Esophagus muscularis mucosa (tissue), 4 donors: ENCODE results near the gene FALEC. TPM values are rescaled to one million over a fixed set of nuclear protein-coding genes. Genes with fewer than 3 reads are reported as not detected.

Experiments
- DNase-seq: peaks from one replicate; pipeline ENCODE4 v3.0.0-alpha.2; 2017; ENCODE audit errors: extremely low spot score
- H3K27ac ChIP-seq, 4 donors: fragments of 200-600 bp; sonication (generic); replicated peaks in 1 of 4; 1 replicate in 3 of 4; 2 replicates in 1 of 4; pipeline ENCODE4 v1.5.1; 2016 to 2019; ENCODE audit warnings: mild to moderate bottlenecking in 1 of 4
- H3K27me3 ChIP-seq, 4 donors: fragments of 200-600 bp; sonication (generic); one replicate each; pipeline versions ENCODE4 v1.5.1 to v1.6.0; 2016 to 2019
- H3K36me3 ChIP-seq, 4 donors: fragments of 200-600 bp; sonication (generic); one replicate each; pipeline ENCODE4 v1.5.1; 2016 to 2019
- H3K4me1 ChIP-seq, 4 donors: fragments of 200-600 bp; sonication (generic); one replicate each; pipeline ENCODE4 v1.5.1; 2016 to 2019
- H3K4me3 ChIP-seq, 4 donors: fragments of 200-600 bp; sonication (generic); 1 replicate in 2 of 4; 2 replicates in 2 of 4; pipeline ENCODE4 v1.5.1; 2016 to 2019; ENCODE audit warnings: mild to moderate bottlenecking in 4 of 4, moderate library complexity in 1 of 4
- H3K9me3 ChIP-seq, 4 donors: fragments of 200-600 bp; sonication (generic); 1 replicate in 3 of 4; 2 replicates in 1 of 4; pipeline ENCODE4 v1.5.1; 2016 to 2019
- CTCF ChIP-seq, 3 experiments: fragments of 200-600 bp in 2 of 3; fragments of 450-650 bp in 1 of 3; sonication (generic) in 2 of 3; IDR thresholded peaks; one replicate each; pipeline ENCODE4 v1.5.1; 2017 to 2019; ENCODE audit warnings: antibody characterized with exemption in 3 of 3, mild to moderate bottlenecking in 2 of 3, moderate library complexity in 1 of 3
- EP300 ChIP-seq: sonication (generic); formaldehyde crosslinking; IDR thresholded peaks from one replicate; pipeline ENCODE4 v1.6.1; 2017; ENCODE audit warnings: antibody characterized with exemption
- POLR2A ChIP-seq: fragments of 450-650 bp; IDR thresholded peaks from one replicate; pipeline ENCODE4 v1.6.1; 2017; ENCODE audit warnings: antibody characterized with exemption, moderate library complexity, mild to moderate bottlenecking, low read depth
- POLR2AphosphoS5 ChIP-seq, 2 donors: sonication (generic); formaldehyde crosslinking; IDR thresholded peaks; one replicate each; pipeline ENCODE4 v1.6.1; 2017; ENCODE audit warnings: antibody characterized with exemption in 2 of 2
- WGBS: methylation state at CpG from one replicate; pipeline ENCODE4 v1.1.5; 2018; 5-methylcytosine and 5-hydroxymethylcytosine counted together
- intact Hi-C: fragments of 100-400 bp; cut with DNase I; formaldehyde crosslinking; loops from one replicate; pipeline ENCODE4 v1.15.1; 2023
- total RNA-seq, 4 donors: library from RNA; depleted of rRNA; stranded (reverse); fragments of >200 nt; gene quantifications; one replicate each; pipeline versions ENCODE4 v1.1.0 to v1.2.1, GENCODE V29; 2016

FALEC gene
- total RNA-seq, 4 donors from 2014 or later, result not detected

GRCh38 chr1:150535511-150536287, 20.1 kb downstream of the FALEC start:
- intact Hi-C loops, result loop anchor here (10.0 kb wide), 1 partner anchor 171 kb away; the partner anchor contains the start of gene RPRD2
- no peak for TF ChIP-seq EP300
- TF ChIP-seq POLR2A, result no peak
- TF ChIP-seq CTCF (IDR thresholded peaks at IDR 0.05), result no peak
- Histone ChIP-seq H3K36me3 (no peaks in the 10 kb centered on the region), H3K4me1 (peaks cover 21 to 72% (median 60%) of the 10 kb centered on the region in 4 donors), H3K27me3 (no peaks in the 10 kb centered on the region), H3K4me3 (no peak overlapping the region), H3K9me3 (no peaks in the 10 kb centered on the region), H3K27ac (peak overlapping the region; percentile 48 to 86 (median 75))
- WGBS, result 89% methylated on average over 14 of the region's 14 CpGs
- DNase-seq, result no peak

DNA sequence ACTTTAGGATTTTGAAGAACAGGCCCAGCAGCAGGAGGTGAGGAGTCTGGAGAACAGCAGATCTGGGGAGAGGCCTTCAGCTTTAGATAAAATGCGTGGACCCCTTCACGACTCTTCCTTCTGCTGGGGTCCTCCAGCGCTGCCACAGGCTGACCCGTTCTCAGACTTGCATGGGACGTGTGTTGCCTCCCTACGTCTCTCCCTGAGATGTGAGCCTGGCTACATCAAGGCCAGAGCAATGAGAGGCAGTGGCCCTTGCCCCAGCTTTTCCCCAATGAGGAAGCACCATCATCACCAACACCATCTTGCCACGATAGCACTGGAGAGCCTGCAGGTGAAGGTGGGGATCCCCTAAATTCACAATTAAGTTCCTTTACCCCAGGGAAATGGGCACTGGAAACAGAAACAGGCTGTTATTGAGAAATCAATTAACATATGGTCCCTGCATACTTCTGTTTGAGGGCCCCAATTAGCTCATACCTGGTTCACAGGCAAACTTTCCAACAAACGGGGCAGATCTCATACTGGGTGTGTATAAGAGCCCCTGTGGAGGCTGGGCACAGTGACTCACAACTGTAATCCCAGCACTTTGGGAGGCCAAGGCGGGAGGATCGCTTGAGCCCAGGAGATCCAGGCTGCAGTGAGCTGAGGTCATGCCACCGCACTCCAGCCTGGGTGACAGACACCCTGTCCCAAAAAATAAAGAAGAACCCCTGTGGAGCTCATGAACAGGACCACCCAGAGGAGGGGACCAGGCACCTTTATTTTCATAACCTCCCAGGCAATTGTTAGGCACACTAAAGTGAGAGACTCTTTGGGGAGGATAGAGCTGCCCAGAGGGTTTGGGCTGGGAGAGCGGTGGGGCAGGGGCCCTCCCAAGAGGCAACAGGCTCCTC, 21.5 kb downstream of the FALEC start:
- DNase-seq, result no peak
- Histone ChIP-seq H3K9me3 (no peaks in the 10 kb centered on the region), H3K4me1 (peaks cover 21 to 66% (median 56%) of the 10 kb centered on the region in 4 donors), H3K27me3 (no peaks in the 10 kb centered on the region), H3K27ac (peak overlapping the region; percentile 70 to 86 (median 72)), H3K36me3 (no peaks in the 10 kb centered on the region), H3K4me3 (no peak overlapping the region)
- 94% methylated on average over 10 of the region's 12 CpGs for WGBS
- intact Hi-C loops, result loop anchor here (10.0 kb wide), 1 partner anchor 172 kb away; the partner anchor contains the start of gene RPRD2
- TF ChIP-seq EP300, result no peak
- no peak for TF ChIP-seq POLR2AphosphoS5 (IDR thresholded peaks at IDR 0.05)
- TF ChIP-seq CTCF (IDR thresholded peaks at IDR 0.05), result no peak
- no peak for TF ChIP-seq POLR2A

- WGBS, result 61% methylated on average over 17 of the region's 17 CpGs
- H3K36me3 ChIP-seq, result no peaks in the 10 kb centered on the region
- peak; percentile 89 for DNase-seq
- peak overlapping the region; percentile 70 to 86 (median 72) for H3K27ac ChIP-seq
- H3K27me3 ChIP-seq, result no peaks in the 10 kb centered on the region
- intact Hi-C loops, result loop anchor here (10.0 kb wide), 1 partner anchor 173 kb away; the partner anchor contains the start of gene RPRD2
- no peak overlapping the region for H3K4me3 ChIP-seq
- H3K4me1 ChIP-seq, result peaks cover 17 to 56% (median 47%) of the 10 kb centered on the region in 4 donors
- no peaks in the 10 kb centered on the region for H3K9me3 ChIP-seq
- TF ChIP-seq POLR2AphosphoS5 (IDR thresholded peaks at IDR 0.05), result peak; percentile 42 to 77
- TF ChIP-seq CTCF (IDR thresholded peaks at IDR 0.05), result no peak
- TF ChIP-seq POLR2A, result no peak
These were observed 22.5 kb downstream of the FALEC start for GRCh38 chr1:150537732-150538684.

- H3K9me3 ChIP-seq, result no peaks in the 10 kb centered on the region
- TF ChIP-seq POLR2AphosphoS5 (IDR thresholded peaks at IDR 0.05), result peak; percentile 21 to 25
- no peak for TF ChIP-seq EP300
- TF ChIP-seq CTCF (IDR thresholded peaks at IDR 0.05), result no peak
- TF ChIP-seq POLR2A, result no peak
- peak overlapping the region; percentile 6 to 52 (median 33) for H3K27ac ChIP-seq
- no peak for DNase-seq
- peaks cover 0 to 15% (median 14%) of the 10 kb centered on the region in 4 donors for H3K4me1 ChIP-seq
- H3K27me3 ChIP-seq, result no peaks in the 10 kb centered on the region
- 79% methylated on average over 13 of the region's 13 CpGs for WGBS
- intact Hi-C loops, result no loop called here
- no peak overlapping the region for H3K4me3 ChIP-seq
- H3K36me3 ChIP-seq, result no peaks in the 10 kb centered on the region
These were observed 28.1 kb downstream of the FALEC start for GRCh38 chr1:150543500-150544143.
